MM.1S (cell line): ENCODE measurements around the gene GPC5.
A peak's percentile ranks its signal among the peaks of the same experiment; 100 is the strongest.

Experiments used
- DNase-seq: peaks from one replicate; pipeline ENCODE4 v3.0.0-alpha.2; 2015
- H2AFZ ChIP-seq: fragments of 300-600 bp; sonication (generic); 2 replicates; pipeline ENCODE4 v1.6.0; 2016; ENCODE audit warnings: antibody characterized with exemption, low read length
- H3F3A ChIP-seq: fragments of 300-600 bp; sonication (generic); 2 replicates; pipeline ENCODE4 v1.6.1; 2016; ENCODE audit warnings: mild to moderate bottlenecking, antibody characterized with exemption, low read length, moderate library complexity, mixed read lengths; ENCODE audit not compliant: insufficient read depth
- H3K27ac ChIP-seq: fragments of 300-600 bp; sonication (generic); 2 replicates; pipeline ENCODE4 v1.5.1; 2016; ENCODE audit warnings: mild to moderate bottlenecking, low read length
- H3K27me3 ChIP-seq: fragments of 300-600 bp; sonication (generic); replicated peaks from 2 replicates; pipeline ENCODE4 v1.6.0; 2016; ENCODE audit warnings: low read length; ENCODE audit not compliant: insufficient read depth
- H3K36me3 ChIP-seq: fragments of 300-600 bp; sonication (generic); replicated peaks from 2 replicates; pipeline ENCODE4 v1.6.1; 2016; ENCODE audit warnings: mild to moderate bottlenecking, low read length, mixed read lengths; ENCODE audit not compliant: insufficient read depth
- H3K4me1 ChIP-seq: fragments of 300-600 bp; sonication (generic); 2 replicates; pipeline ENCODE4 v1.6.1; 2016; ENCODE audit warnings: low read length, mixed read lengths
- H3K4me2 ChIP-seq: fragments of 300-600 bp; sonication (generic); 2 replicates; pipeline ENCODE4 v1.6.0; 2016; ENCODE audit warnings: low read depth, low read length
- H3K4me3 ChIP-seq: fragments of 300-600 bp; sonication (generic); 2 replicates; pipeline ENCODE4 v1.5.1; 2016; ENCODE audit warnings: low read length, mixed read lengths
- H3K79me2 ChIP-seq: fragments of 300-600 bp; sonication (generic); 2 replicates; pipeline ENCODE4 v1.6.1; 2016; ENCODE audit warnings: mixed run types, low read length, mixed read lengths
- H3K9ac ChIP-seq: fragments of 300-600 bp; sonication (generic); 2 replicates; pipeline ENCODE4 v1.6.1; 2016; ENCODE audit warnings: low read length, mixed read lengths
- H3K9me2 ChIP-seq: fragments of 300-600 bp; sonication (generic); replicated peaks from 2 replicates; pipeline ENCODE4 v1.6.1; 2016; ENCODE audit warnings: mild to moderate bottlenecking, low read length, mixed read lengths; ENCODE audit not compliant: insufficient read depth
- H3K9me3 ChIP-seq: fragments of 300-600 bp; sonication (generic); replicated peaks from 2 replicates; pipeline ENCODE4 v1.6.1; 2016; ENCODE audit warnings: mild to moderate bottlenecking, low read length, mixed read lengths; ENCODE audit not compliant: insufficient read depth
- H4K20me1 ChIP-seq: fragments of 300-600 bp; sonication (generic); 2 replicates; pipeline ENCODE4 v1.6.1; 2016; ENCODE audit warnings: mild to moderate bottlenecking, low read length, moderate library complexity, mixed read lengths; ENCODE audit not compliant: insufficient read depth
- CTCF ChIP-seq: fragments of 300-600 bp; sonication (generic); IDR thresholded peaks from 2 replicates; pipeline ENCODE4 v1.5.1; 2016; ENCODE audit warnings: antibody characterized with exemption, low read length, mixed read lengths
- EZH2 ChIP-seq: fragments of 300-600 bp; sonication (generic); optimal IDR thresholded peaks from 2 replicates; pipeline ENCODE3; 2017; ENCODE audit warnings: low read depth, mild to moderate bottlenecking, antibody characterized with exemption, low read length, mixed read lengths
- EZH2phosphoT487 ChIP-seq: fragments of 300-600 bp; sonication (generic); IDR thresholded peaks from 2 replicates; pipeline ENCODE4 v1.6.1; 2018; ENCODE audit warnings: antibody characterized with exemption, low read length

The GPC5 gene

GRCh38 chr13:92838786-92839185 lies 1440.4 kb downstream of the GPC5 start:
- H3K79me2 ChIP-seq: no peaks in the 10 kb centered on the region
- H3K9ac ChIP-seq: no peak overlapping the region
- H2AFZ ChIP-seq: no peak overlapping the region
- H3K9me2 ChIP-seq: no peaks in the 10 kb centered on the region
- no peak overlapping the region for H3K4me2 ChIP-seq
- no peaks in the 10 kb centered on the region for H3K9me3 ChIP-seq
- H3K27me3 ChIP-seq: no peaks in the 10 kb centered on the region
- TF ChIP-seq EZH2phosphoT487 (no peak), CTCF (no peak), EZH2 (no peak)
- H3K36me3 ChIP-seq: no peaks in the 10 kb centered on the region
- no peaks in the 10 kb centered on the region; the same call in 1 of the 2 replicates for H3F3A ChIP-seq
- H3K27ac ChIP-seq: no peak overlapping the region
- H3K4me1 ChIP-seq: peaks cover 11% of the 10 kb centered on the region
- H3K4me3 ChIP-seq: no peak overlapping the region
- H4K20me1 ChIP-seq: no peaks in the 10 kb centered on the region
- peak; percentile 69 for DNase-seq

- no peaks in the 10 kb centered on the region for H3K9me3 ChIP-seq
- H4K20me1 ChIP-seq: no peaks in the 10 kb centered on the region
- TF ChIP-seq EZH2 (no peak), CTCF (no peak), EZH2phosphoT487 (no peak)
- H3K4me1 ChIP-seq: peaks cover 15% of the 10 kb centered on the region
- H3K9me2 ChIP-seq: no peaks in the 10 kb centered on the region
- DNase-seq: no peak
- no peaks in the 10 kb centered on the region; the same call in 1 of the 2 replicates for H3F3A ChIP-seq
- no peak overlapping the region for H3K27ac ChIP-seq
- H3K79me2 ChIP-seq: no peaks in the 10 kb centered on the region
- no peak overlapping the region for H3K4me3 ChIP-seq
- no peaks in the 10 kb centered on the region for H3K27me3 ChIP-seq
- no peak overlapping the region for H2AFZ ChIP-seq
- H3K36me3 ChIP-seq: no peaks in the 10 kb centered on the region
- H3K9ac ChIP-seq: no peak overlapping the region
- no peak overlapping the region for H3K4me2 ChIP-seq
Measured at GRCh38 chr13:92842145-92842544, 1443.7 kb downstream of the GPC5 start.

- Histone ChIP-seq H3K9ac (no peak overlapping the region), H3K36me3 (no peaks in the 10 kb centered on the region), H3K4me2 (peak overlapping the region; percentile 37), H2AFZ (peak overlapping the region; percentile 9; the same call in 1 of the 2 replicates), H3K27ac (peak overlapping the region; percentile 22; the same call in 1 of the 2 replicates), H3K79me2 (no peaks in the 10 kb centered on the region), H4K20me1 (no peaks in the 10 kb centered on the region), H3K9me2 (no peaks in the 10 kb centered on the region), H3F3A (no peaks in the 10 kb centered on the region; the same call in 1 of the 2 replicates), H3K27me3 (no peaks in the 10 kb centered on the region), H3K4me1 (peaks cover 15% of the 10 kb centered on the region), H3K9me3 (no peaks in the 10 kb centered on the region), H3K4me3 (no peak overlapping the region)
- DNase-seq: peak; percentile 56
- TF ChIP-seq CTCF (no peak), EZH2 (no peak), EZH2phosphoT487 (no peak)
Measured at GRCh38 chr13:92843549-92843948, 1445.1 kb downstream of the GPC5 start.
